HCT116 (cell line): ENCODE data around the gene GRPR.

ENCODE experiments used
- CTCF ChIP-seq, 3 experiments: fragments of 200-600 bp in 1 of 3; sonication (generic) in 1 of 3; IDR thresholded peaks in 2 of 3; conservative IDR thresholded peaks in 1 of 3; 2 replicates each; pipeline ENCODE4 v1.5.1; 2012 to 2017; ENCODE audit warnings: low read depth in 2 of 3, low read length in 2 of 3, antibody characterized with exemption in 1 of 3, borderline replicate concordance in 1 of 3, control low read depth in 1 of 3, mild to moderate bottlenecking in 1 of 3, mixed read lengths in 1 of 3, mixed run types in 1 of 3, moderate library complexity in 1 of 3; ENCODE audit not compliant: insufficient read depth in 1 of 3
- EZH2 ChIP-seq: fragments of 200-600 bp; sonication (generic); IDR thresholded peaks from 2 replicates; pipeline ENCODE4 v1.6.1; 2017; ENCODE audit warnings: antibody characterized with exemption, mixed run types
- EZH2phosphoT487 ChIP-seq: fragments of 200-600 bp; IDR thresholded peaks from 2 replicates; pipeline ENCODE4 v1.6.1; 2018; ENCODE audit warnings: antibody characterized with exemption, borderline replicate concordance
- JUND ChIP-seq: IDR thresholded peaks from 2 replicates; pipeline ENCODE4 v1.6.1; 2012
- POLR2A ChIP-seq: IDR thresholded peaks from 2 replicates; pipeline ENCODE4 v1.7.0; 2011; ENCODE audit warnings: borderline replicate concordance; ENCODE audit not compliant: insufficient read depth, insufficient read length; ENCODE audit errors: extremely low read depth
- POLR2AphosphoS5 ChIP-seq: IDR thresholded peaks from 2 replicates; pipeline ENCODE4 v1.6.1; 2011; ENCODE audit warnings: mild to moderate bottlenecking, low read depth, low read length, moderate library complexity
- RAD21 ChIP-seq: IDR thresholded peaks from 2 replicates; pipeline ENCODE4 v1.6.1; 2012; ENCODE audit warnings: low read depth, mild to moderate bottlenecking
- REST ChIP-seq: IDR thresholded peaks from 2 replicates; pipeline ENCODE4 v1.6.1; 2012; ENCODE audit warnings: low read depth
- SIN3A ChIP-seq: IDR thresholded peaks from 2 replicates; pipeline ENCODE4 v1.6.1; 2012; ENCODE audit warnings: low read depth
- SP1 ChIP-seq: IDR thresholded peaks from 2 replicates; pipeline ENCODE4 v1.6.1; 2012; ENCODE audit warnings: low read depth
- SRF ChIP-seq: IDR thresholded peaks from 2 replicates; pipeline ENCODE4 v1.6.1; 2012; ENCODE audit warnings: low read depth
- TCF7L2 ChIP-seq: IDR thresholded peaks from 2 replicates; pipeline ENCODE4 v1.7.0; 2011; ENCODE audit warnings: borderline replicate concordance, inconsistent platforms; ENCODE audit not compliant: insufficient read depth, insufficient read length; ENCODE audit errors: extremely low read depth
- TF ChIP-seq, protein P1 (sequence below): IDR thresholded peaks from 2 replicates; pipeline ENCODE4 v1.6.1; 2012
- TF ChIP-seq, protein P2 (sequence below): IDR thresholded peaks from 2 replicates; pipeline ENCODE4 v1.6.1; 2012

DNA sequence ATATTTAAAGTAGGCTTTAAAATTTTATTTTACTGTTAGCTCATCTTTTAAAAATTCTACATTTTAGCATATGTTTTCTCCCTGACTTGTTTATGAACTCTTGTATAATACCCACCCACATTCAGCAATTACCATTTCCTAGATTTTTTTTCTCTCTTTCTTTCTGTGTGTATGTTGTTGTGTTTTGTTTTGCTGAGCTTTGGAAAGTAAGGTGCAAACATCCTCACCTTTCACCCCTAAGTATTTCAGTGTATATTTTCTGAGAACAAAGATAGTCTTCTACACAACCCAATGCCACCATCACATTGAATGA, 18.8 kb downstream of the GRPR start:
- TF ChIP-seq CTCF (IDR thresholded peaks at IDR 0.05 in 2 of 3, conservative IDR thresholded peaks at IDR 0.05 in 1 of 3; ENCODE audit: borderline replicate concordance in 1 of 3, insufficient read depth in 1 of 3, low read depth in 2 of 3, low read length in 2 of 3), result no peak
- no peak for TF ChIP-seq POLR2AphosphoS5
- TF ChIP-seq EZH2phosphoT487, result no peak
- TF ChIP-seq, protein P1, sequence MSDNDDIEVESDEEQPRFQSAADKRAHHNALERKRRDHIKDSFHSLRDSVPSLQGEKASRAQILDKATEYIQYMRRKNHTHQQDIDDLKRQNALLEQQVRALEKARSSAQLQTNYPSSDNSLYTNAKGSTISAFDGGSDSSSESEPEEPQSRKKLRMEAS, result no peak
- TF ChIP-seq TCF7L2, result no peak
- no peak for TF ChIP-seq POLR2A
- no peak for TF ChIP-seq REST
- TF ChIP-seq SP1, result no peak
- TF ChIP-seq, protein P2, sequence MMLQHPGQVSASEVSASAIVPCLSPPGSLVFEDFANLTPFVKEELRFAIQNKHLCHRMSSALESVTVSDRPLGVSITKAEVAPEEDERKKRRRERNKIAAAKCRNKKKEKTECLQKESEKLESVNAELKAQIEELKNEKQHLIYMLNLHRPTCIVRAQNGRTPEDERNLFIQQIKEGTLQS, result no peak
- TF ChIP-seq SIN3A, result no peak
- TF ChIP-seq RAD21, result no peak
- no peak for TF ChIP-seq EZH2
- no peak for TF ChIP-seq SRF
- no peak for TF ChIP-seq JUND
